Endothelial cell (in vitro differentiated cells): ENCODE data around the gene LPP. TPM values are rescaled to one million over a fixed set of nuclear protein-coding genes. Genes with fewer than 3 reads are reported as not detected.

Source experiments
- DNase-seq: peaks from one replicate; pipeline ENCODE4 v3.0.0; 2021; ENCODE audit warnings: low spot score
- H3K27ac Mint-ChIP-seq: one replicate; pipeline ENCODE4 v1.8.0; 2021; ENCODE audit warnings: mixed read lengths, inconsistent platforms; ENCODE audit not compliant: unreplicated experiment
- H3K27me3 Mint-ChIP-seq: one replicate; pipeline ENCODE4 v1.8.0; 2021; ENCODE audit warnings: mild to moderate bottlenecking, moderate library complexity, mixed read lengths, inconsistent platforms; ENCODE audit not compliant: unreplicated experiment
- H3K36me3 Mint-ChIP-seq: one replicate; pipeline ENCODE4 v1.8.0; 2021; ENCODE audit warnings: mild to moderate bottlenecking, low read depth, mixed read lengths, inconsistent platforms; ENCODE audit not compliant: unreplicated experiment
- H3K4me1 Mint-ChIP-seq: one replicate; pipeline ENCODE4 v1.8.0; 2021; ENCODE audit warnings: mild to moderate bottlenecking, mixed read lengths, inconsistent platforms; ENCODE audit not compliant: unreplicated experiment
- H3K4me3 Mint-ChIP-seq: one replicate; pipeline ENCODE4 v1.8.0; 2021; ENCODE audit warnings: mild to moderate bottlenecking, mixed read lengths, inconsistent platforms; ENCODE audit not compliant: unreplicated experiment
- H3K9me3 Mint-ChIP-seq: one replicate; pipeline ENCODE4 v1.8.0; 2021; ENCODE audit warnings: mixed read lengths, inconsistent platforms; ENCODE audit not compliant: unreplicated experiment
- total RNA-seq: library from RNA; stranded (reverse); fragmentation: NEBNext Ultra II Directional; extraction: Animal tissue kit (Norgen Biotek cat#: 25700); gene quantifications from one replicate; pipeline ENCODE4 v1.2.1, GENCODE V29; 2021; ENCODE audit not compliant: unreplicated experiment
- TF ChIP-seq, protein P1 (sequence below): fragments of 200-600 bp; sonication (generic); IDR thresholded peaks from one replicate; pipeline ENCODE4 v1.5.0; 2021; ENCODE audit warnings: antibody characterized with exemption; ENCODE audit not compliant: unreplicated experiment

LPP gene
- total RNA-seq, 1 donor from 2014 or later = 181 TPM

- no peaks in the 10 kb centered on the region for H3K4me1 Mint-ChIP-seq
Observed at GRCh38 chr3:188867691-188868265, 713.8 kb downstream of the LPP start.

DNA sequence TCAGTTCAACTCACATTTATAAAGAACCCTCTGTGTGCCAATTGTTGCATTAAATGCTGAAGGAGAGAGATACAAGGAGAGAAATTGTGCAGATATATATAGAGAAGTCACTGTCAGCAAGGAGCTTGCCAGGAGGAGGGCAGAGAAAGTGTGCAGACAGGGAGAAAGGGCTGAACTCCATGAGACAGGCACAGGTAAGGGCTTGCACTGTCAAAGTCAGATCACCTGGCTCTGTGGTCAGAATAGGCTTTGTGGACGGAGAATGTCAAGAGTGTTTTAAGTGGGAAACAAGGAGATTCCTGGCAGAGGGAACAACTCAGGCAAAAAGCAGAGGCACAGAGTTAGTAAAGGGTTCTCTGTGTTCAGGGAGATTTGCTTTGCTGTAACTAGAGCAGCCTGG lies 714.8 kb downstream of the LPP start:
- Mint-ChIP-seq H3K36me3 (peaks cover 8% of the 10 kb centered on the region), H3K4me3 (no peak overlapping the region), H3K4me1 (no peaks in the 10 kb centered on the region), H3K9me3 (no peaks in the 10 kb centered on the region), H3K27ac (no peak overlapping the region), H3K27me3 (peaks cover 3% of the 10 kb centered on the region)
- no peak for DNase-seq
- TF ChIP-seq, protein P1, sequence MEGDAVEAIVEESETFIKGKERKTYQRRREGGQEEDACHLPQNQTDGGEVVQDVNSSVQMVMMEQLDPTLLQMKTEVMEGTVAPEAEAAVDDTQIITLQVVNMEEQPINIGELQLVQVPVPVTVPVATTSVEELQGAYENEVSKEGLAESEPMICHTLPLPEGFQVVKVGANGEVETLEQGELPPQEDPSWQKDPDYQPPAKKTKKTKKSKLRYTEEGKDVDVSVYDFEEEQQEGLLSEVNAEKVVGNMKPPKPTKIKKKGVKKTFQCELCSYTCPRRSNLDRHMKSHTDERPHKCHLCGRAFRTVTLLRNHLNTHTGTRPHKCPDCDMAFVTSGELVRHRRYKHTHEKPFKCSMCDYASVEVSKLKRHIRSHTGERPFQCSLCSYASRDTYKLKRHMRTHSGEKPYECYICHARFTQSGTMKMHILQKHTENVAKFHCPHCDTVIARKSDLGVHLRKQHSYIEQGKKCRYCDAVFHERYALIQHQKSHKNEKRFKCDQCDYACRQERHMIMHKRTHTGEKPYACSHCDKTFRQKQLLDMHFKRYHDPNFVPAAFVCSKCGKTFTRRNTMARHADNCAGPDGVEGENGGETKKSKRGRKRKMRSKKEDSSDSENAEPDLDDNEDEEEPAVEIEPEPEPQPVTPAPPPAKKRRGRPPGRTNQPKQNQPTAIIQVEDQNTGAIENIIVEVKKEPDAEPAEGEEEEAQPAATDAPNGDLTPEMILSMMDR = no peak

More at GRCh38 chr3:188867691-188868265, 713.8 kb downstream of the LPP start:
- H3K9me3 Mint-ChIP-seq = no peaks in the 10 kb centered on the region
- peaks cover 4% of the 10 kb centered on the region for H3K36me3 Mint-ChIP-seq
- TF ChIP-seq, protein P1 = no peak
- no peak for DNase-seq
- H3K27me3 Mint-ChIP-seq = peaks cover 3% of the 10 kb centered on the region
- no peak overlapping the region for H3K27ac Mint-ChIP-seq
- no peak overlapping the region for H3K4me3 Mint-ChIP-seq

DNA sequence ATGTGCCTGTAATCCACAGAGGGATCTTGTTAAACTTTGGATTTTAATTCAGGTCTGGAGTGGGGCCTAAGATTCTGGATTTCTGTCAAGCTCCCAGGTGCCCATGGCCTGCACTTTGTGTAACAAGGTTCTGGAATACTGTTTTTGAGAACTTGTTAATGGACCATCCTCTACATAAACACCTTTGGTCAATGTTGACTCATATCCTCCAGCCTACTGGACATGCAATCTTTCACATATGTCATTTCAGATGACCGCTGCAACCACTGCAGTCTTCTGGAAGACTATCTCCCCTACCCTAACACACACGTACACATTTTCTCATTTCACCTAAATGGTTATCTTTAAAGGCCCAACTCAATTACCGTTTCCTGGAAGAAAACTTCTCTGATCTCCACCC lies 715.7 kb downstream of the LPP start:
- DNase-seq = no peak
- Mint-ChIP-seq H3K4me1 (no peaks in the 10 kb centered on the region), H3K27ac (no peak overlapping the region), H3K4me3 (no peak overlapping the region), H3K9me3 (no peaks in the 10 kb centered on the region), H3K27me3 (peaks cover under 1% of the 10 kb centered on the region), H3K36me3 (peaks cover 13% of the 10 kb centered on the region)
- TF ChIP-seq, protein P1 = no peak

DNA sequence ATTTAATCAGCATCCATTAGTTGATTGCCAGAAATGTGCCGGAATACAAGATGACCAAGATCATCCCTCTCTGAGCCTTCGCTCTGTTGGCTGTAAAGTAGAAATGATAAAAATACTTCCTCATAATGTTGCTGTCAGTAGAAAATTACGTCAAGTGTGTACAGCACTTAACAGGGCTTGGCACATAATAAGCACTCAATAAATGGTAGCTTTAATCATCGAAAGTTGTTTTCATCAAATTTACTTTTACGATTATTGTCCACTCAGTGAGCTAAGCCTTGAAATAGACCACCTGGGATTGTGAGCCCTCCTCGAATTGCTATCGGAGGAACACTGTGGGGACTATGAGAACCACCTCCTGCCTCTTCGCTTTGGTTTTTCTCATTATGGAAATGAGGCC lies 716.5 kb downstream of the LPP start:
- Mint-ChIP-seq H3K27me3 (peaks cover 2% of the 10 kb centered on the region), H3K27ac (no peak overlapping the region), H3K9me3 (no peaks in the 10 kb centered on the region), H3K36me3 (peaks cover 17% of the 10 kb centered on the region), H3K4me1 (no peaks in the 10 kb centered on the region), H3K4me3 (no peak overlapping the region)
- TF ChIP-seq, protein P1 = no peak
- DNase-seq = no peak

DNA sequence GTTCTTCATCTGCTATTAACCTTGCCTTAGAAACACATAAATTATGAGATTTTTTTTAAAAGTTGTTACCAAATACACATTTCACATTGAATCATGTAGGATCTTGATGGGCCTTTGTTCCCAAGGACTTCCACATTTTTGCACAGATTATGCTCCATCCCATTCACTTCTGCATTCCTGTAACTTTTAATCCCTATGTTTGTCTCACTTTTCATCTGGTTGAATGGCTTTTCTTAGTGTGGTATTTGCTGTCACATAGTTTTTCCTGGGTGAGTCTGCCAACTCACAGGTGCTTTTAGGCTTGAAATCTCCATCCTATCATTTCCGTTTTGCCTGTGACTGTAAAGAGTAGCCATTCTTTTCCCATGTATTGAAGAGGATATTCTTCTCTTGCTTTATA lies 720.6 kb downstream of the LPP start:
- H3K4me1 Mint-ChIP-seq = peaks cover 6% of the 10 kb centered on the region
- peaks cover 2% of the 10 kb centered on the region for H3K27me3 Mint-ChIP-seq
- DNase-seq = no peak
- H3K36me3 Mint-ChIP-seq = peaks cover 17% of the 10 kb centered on the region
- H3K27ac Mint-ChIP-seq = no peak overlapping the region
- TF ChIP-seq, protein P1 = no peak
- no peak overlapping the region for H3K4me3 Mint-ChIP-seq
- no peaks in the 10 kb centered on the region for H3K9me3 Mint-ChIP-seq
